PFSK-1 (cell line): ENCODE data around the gene ZER1.

Source experiments
- FOXP2 ChIP-seq: optimal IDR thresholded peaks from 2 replicates; pipeline ENCODE3; 2011; ENCODE audit warnings: borderline replicate concordance, control low read depth, inconsistent platforms; ENCODE audit not compliant: insufficient read depth; ENCODE audit errors: extremely low read length, extremely low read depth
- POLR2AphosphoS5 ChIP-seq: IDR thresholded peaks from 2 replicates; pipeline ENCODE4 v1.6.1; 2012; ENCODE audit warnings: low read depth, mild to moderate bottlenecking, control low read depth, low read length, moderate library complexity
- SIN3A ChIP-seq: IDR thresholded peaks from 2 replicates; pipeline ENCODE4 v1.6.1; 2012; ENCODE audit warnings: mild to moderate bottlenecking, low read length, moderate library complexity, borderline replicate concordance; ENCODE audit not compliant: insufficient read depth
- TAF1 ChIP-seq: IDR thresholded peaks from 2 replicates; pipeline ENCODE4 v1.6.1; 2012; ENCODE audit warnings: low read length, control low read depth, borderline replicate concordance; ENCODE audit not compliant: insufficient read depth
- TF ChIP-seq, protein P1 (sequence below), 2 experiments: IDR thresholded peaks; 2 replicates each; pipeline versions ENCODE4 v1.6.1 to v1.8.0; 2011 to 2012; ENCODE audit warnings: low read depth in 2 of 2, low read length in 2 of 2, control low read depth in 1 of 2, inconsistent platforms in 1 of 2, mild to moderate bottlenecking in 1 of 2, moderate library complexity in 1 of 2; ENCODE audit not compliant: insufficient read depth in 1 of 2

ZER1 gene

DNA sequence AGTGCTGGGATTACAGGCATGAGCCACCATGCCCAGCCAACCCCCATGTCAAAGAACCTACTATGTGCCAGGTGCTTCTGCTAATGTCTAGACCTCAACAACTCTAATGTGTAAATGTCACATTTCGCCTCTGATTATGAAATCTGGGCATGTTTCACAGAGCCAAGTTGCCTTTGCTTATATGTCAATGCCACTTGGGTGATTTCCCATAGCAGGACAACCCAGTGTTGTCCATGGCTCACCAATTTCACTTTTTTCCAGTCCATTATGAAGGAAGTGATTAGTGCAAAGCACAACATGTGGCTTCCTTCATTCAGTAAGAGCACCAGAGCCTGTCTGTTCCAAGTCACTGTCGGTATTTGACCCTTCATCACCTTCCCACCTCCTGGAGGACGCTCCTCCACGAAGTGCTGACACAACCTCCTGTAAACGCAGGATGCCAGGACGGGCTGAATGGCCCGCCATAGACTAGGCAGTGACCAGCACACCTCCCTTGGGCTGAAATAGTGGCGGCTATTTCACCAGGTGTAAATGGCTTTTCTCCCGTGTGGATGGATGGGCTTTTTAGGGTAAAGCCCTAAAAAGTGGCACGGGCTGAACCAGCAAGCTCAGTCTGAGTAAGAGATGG is 70.4 kb downstream of the ZER1 start:
- TF ChIP-seq SIN3A (no peak), FOXP2 (no peak), POLR2AphosphoS5 (no peak), TAF1 (no peak)
- TF ChIP-seq, protein P1, sequence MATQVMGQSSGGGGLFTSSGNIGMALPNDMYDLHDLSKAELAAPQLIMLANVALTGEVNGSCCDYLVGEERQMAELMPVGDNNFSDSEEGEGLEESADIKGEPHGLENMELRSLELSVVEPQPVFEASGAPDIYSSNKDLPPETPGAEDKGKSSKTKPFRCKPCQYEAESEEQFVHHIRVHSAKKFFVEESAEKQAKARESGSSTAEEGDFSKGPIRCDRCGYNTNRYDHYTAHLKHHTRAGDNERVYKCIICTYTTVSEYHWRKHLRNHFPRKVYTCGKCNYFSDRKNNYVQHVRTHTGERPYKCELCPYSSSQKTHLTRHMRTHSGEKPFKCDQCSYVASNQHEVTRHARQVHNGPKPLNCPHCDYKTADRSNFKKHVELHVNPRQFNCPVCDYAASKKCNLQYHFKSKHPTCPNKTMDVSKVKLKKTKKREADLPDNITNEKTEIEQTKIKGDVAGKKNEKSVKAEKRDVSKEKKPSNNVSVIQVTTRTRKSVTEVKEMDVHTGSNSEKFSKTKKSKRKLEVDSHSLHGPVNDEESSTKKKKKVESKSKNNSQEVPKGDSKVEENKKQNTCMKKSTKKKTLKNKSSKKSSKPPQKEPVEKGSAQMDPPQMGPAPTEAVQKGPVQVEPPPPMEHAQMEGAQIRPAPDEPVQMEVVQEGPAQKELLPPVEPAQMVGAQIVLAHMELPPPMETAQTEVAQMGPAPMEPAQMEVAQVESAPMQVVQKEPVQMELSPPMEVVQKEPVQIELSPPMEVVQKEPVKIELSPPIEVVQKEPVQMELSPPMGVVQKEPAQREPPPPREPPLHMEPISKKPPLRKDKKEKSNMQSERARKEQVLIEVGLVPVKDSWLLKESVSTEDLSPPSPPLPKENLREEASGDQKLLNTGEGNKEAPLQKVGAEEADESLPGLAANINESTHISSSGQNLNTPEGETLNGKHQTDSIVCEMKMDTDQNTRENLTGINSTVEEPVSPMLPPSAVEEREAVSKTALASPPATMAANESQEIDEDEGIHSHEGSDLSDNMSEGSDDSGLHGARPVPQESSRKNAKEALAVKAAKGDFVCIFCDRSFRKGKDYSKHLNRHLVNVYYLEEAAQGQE (IDR thresholded peaks at IDR 0.05; ENCODE audit: insufficient read depth in 1 of 2, low read depth in 2 of 2, low read length in 2 of 2): no peak

DNA sequence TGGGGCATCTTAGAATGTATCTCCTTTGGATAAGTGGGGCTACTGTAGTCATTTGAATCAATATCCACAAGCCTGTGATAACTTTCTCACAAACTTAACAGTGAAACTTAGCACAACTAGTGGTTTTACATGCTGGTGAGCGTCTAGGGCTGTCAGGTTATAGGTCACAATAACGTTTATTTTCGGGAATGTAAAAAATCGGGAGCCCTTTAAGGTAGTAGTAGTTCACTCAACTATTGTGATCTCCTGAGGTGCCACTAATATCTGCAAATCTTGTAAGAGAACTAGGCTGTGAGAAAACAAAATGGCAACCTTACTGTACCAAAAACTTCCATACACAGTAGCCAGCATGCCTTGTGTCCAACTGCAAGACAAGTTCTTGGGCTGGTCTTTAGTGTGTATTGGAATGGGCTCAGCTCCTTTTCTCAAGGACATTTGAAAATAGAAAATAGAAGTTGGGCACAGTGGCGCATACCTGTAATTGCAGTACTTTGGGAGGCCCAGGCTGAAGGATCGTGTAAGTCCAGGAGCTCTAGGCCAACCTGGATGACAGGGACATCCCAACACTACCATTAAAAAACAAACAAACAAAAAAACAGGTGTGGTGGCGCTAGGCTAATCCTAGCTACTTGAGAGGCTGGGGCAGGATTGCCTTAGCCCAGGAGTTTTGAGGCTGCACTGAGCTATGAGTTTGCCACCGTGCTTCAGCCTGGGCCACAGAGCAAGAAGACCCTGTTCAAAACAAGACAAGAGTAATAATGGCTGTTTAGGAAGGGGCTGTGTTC is 74.6 kb downstream of the ZER1 start:
- TF ChIP-seq POLR2AphosphoS5 (peak; percentile 15; the same call in 1 of the 2 replicates), TAF1 (no peak)

DNA sequence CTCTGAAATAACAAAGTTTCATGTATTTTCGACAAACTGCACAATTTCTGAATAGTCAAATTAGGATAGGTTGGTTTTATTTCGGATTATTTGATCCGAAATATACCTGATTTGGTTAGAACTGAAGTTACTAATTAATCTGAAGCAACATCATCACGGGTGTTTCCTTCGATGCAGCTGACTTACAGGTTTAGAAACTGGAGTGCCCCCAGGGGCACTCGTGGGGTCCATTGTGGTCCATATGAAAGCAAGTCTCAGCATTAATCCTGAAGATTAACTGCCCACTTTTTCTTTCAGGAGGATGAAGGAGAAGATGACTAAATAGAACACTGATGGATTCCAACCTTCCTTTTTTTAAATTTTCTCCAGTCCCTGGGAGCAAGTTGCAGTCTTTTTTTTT is 77.4 kb downstream of the ZER1 start:
- no peak for TF ChIP-seq TAF1
- TF ChIP-seq, protein P1 (IDR thresholded peaks at IDR 0.05; ENCODE audit: insufficient read depth in 1 of 2, low read depth in 2 of 2, low read length in 2 of 2): no peak
- TF ChIP-seq FOXP2: no peak
- no peak for TF ChIP-seq POLR2AphosphoS5
- TF ChIP-seq SIN3A: no peak

DNA sequence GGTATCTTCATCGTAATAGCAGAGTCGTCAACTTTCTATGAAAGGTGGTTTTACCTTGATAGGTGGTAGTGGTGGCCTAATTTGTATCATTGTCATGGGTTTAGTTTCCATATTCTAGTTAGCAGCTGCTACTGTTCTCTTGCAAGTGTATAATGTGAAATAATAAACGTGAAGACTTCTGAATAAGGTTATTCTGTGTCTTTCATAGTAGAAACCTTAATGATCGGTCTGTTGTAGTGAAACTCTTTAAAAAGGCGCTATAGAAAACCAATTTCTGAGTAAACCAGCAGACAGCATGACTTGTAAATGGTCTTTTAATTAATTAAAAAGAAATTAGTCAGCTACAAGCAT is 81.1 kb downstream of the ZER1 start:
- TF ChIP-seq SIN3A (no peak), POLR2AphosphoS5 (no peak), FOXP2 (no peak), TAF1 (no peak)
- TF ChIP-seq, protein P1 (IDR thresholded peaks at IDR 0.05; ENCODE audit: insufficient read depth in 1 of 2, low read depth in 2 of 2, low read length in 2 of 2): no peak

DNA sequence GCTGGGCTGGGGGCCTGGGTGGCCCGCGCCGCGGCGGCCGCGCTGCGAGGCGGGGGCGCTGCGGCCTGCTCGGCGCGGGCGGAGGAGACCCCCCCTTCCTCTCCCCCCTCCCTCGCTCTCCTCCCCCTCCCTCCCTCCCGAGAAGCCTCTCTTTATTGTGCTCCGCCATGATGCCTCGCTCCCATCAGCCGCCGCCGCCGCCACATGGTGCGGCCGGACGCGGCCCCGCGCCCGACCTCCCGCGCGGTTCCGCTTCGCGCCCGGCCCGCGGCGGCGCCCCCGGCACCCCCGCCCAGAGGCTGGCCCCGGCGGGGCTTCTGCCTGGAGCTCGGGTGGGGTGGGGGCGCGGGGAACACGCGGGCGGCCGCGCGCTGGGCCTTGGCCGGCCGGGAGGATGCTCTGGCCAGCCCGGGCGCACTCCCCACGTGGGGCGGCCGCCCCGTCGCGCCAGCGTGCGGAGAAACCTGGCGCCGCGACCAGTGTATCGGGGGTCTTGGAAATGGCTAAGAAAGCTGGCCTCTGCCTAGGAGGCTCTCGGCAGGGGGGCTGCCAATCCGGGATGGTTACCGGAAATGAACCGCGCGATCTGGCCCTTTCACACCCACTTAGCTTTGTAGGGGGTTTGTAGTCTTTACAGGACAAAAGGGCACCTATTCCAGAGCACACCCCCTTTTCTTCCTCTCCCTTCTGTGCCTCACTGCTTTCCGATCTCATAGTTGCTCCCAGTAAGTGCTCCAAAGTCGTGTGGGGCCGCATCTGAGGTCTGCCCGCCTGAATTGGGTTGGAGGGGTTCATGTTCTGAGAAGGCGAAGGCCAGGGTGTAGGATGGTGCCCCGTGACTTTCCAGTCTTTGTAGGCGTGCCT is 81.7 kb downstream of the ZER1 start:
- TF ChIP-seq SIN3A (no peak), POLR2AphosphoS5 (no peak), TAF1 (no peak), FOXP2 (no peak)
- TF ChIP-seq, protein P1 (IDR thresholded peaks at IDR 0.05; ENCODE audit: insufficient read depth in 1 of 2, low read depth in 2 of 2, low read length in 2 of 2): no peak
